Gastrocnemius medialis (tissue), 4 donors: ENCODE data around the gene IL36G. TPM values are rescaled to one million over a fixed set of nuclear protein-coding genes. Genes with fewer than 3 reads are reported as not detected.
"Not testable (repeated sequence)": the region's sequence is repeated elsewhere in the genome, so short reads cannot be mapped to it uniquely, and the experiment has no call there.

ENCODE experiments used
- ATAC-seq, 2 donors: fragments of 150-250 bp; one replicate each; pipeline ENCODE4 v1.9.1; 2016
- DNase-seq, 2 donors: peaks; one replicate each; pipeline ENCODE4 v3.0.0-alpha.2; 2019
- H3K27ac ChIP-seq, 4 donors: fragments of 200-600 bp; sonication (generic); 1 replicate in 1 of 4; 2 replicates in 3 of 4; pipeline ENCODE4 v1.5.1; 2016 to 2018; ENCODE audit warnings: mild to moderate bottlenecking in 2 of 4, moderate library complexity in 1 of 4
- H3K27me3 ChIP-seq, 3 donors: fragments of 200-600 bp; sonication (generic) in 2 of 3; 1 replicate in 1 of 3; 2 replicates in 2 of 3; pipeline versions ENCODE4 v1.5.1 to v1.6.0; 2016 to 2019; ENCODE audit warnings: mild to moderate bottlenecking in 1 of 3, moderate library complexity in 1 of 3
- H3K36me3 ChIP-seq, 2 donors: fragments of 200-600 bp; sonication (generic) in 1 of 2; one replicate each; pipeline ENCODE4 v1.5.1; 2017 to 2018
- H3K4me1 ChIP-seq, 2 donors: fragments of 200-600 bp; sonication (generic) in 1 of 2; one replicate each; pipeline ENCODE4 v1.5.1; 2016 to 2017; ENCODE audit warnings: mild to moderate bottlenecking in 2 of 2
- H3K4me3 ChIP-seq, 4 donors: fragments of 200-600 bp; sonication (generic) in 3 of 4; 1 replicate in 1 of 4; 2 replicates in 3 of 4; pipeline ENCODE4 v1.5.1; 2016 to 2019; ENCODE audit warnings: mild to moderate bottlenecking in 2 of 4
- H3K9me3 ChIP-seq, 3 donors: fragments of 200-600 bp; sonication (generic) in 2 of 3; 1 replicate in 1 of 3; 2 replicates in 2 of 3; pipeline ENCODE4 v1.5.1; 2016 to 2019
- CTCF ChIP-seq, 5 experiments: fragments of 450-650 bp in 3 of 5; fragments of 200-600 bp in 2 of 5; sonication (generic) in 2 of 5; IDR thresholded peaks in 4 of 5; conservative IDR thresholded peaks in 1 of 5; 1 replicate in 4 of 5; 2 replicates in 1 of 5; pipeline ENCODE4 v1.5.1; 2016 to 2019; ENCODE audit warnings: antibody characterized with exemption in 5 of 5, mild to moderate bottlenecking in 3 of 5, moderate library complexity in 3 of 5
- POLR2A ChIP-seq, 2 donors: fragments of 450-650 bp; IDR thresholded peaks; one replicate each; pipeline ENCODE4 v1.6.1; 2017; ENCODE audit warnings: antibody characterized with exemption in 2 of 2, mild to moderate bottlenecking in 2 of 2, moderate library complexity in 2 of 2
- in situ Hi-C, 4 donors: fragments of 200-750 bp; cut with MboI; loops; one replicate each; pipeline versions ENCODE4 v1.15.0 to v1.8.0; 2017; ENCODE audit warnings: low sequenced_read_pairs in 4 of 4
- intact Hi-C: fragments of 100-400 bp; cut with DNase I; formaldehyde crosslinking; loops from one replicate; pipeline ENCODE4 v1.15.1; 2023; ENCODE audit warnings: low total_unique reads
- total RNA-seq, 4 donors: library from RNA; depleted of rRNA; stranded (reverse); fragments of >200 nt; gene quantifications; one replicate each; pipeline versions ENCODE4 v1.1.0 to v1.2.3, GENCODE V29; 2016

IL36G gene
- total RNA-seq: not detected

- no peak within 1 kb of the TSS for H3K27ac ChIP-seq
- in situ Hi-C loops (no loop called here), intact Hi-C loops (no loop called here)
- no peak within 1 kb of the TSS for H3K4me3 ChIP-seq
- H3K36me3 ChIP-seq: no peaks in the 10 kb centered on the region
- H3K9me3 ChIP-seq: no peaks in the 10 kb centered on the region
- ATAC-seq (no peak), DNase-seq (no peak)
- H3K27me3 ChIP-seq: no peaks in the 10 kb centered on the region
- TF ChIP-seq POLR2A (IDR thresholded peaks at IDR 0.05) (no peak), CTCF (IDR thresholded peaks at IDR 0.05 in 4 of 5, conservative IDR thresholded peaks at IDR 0.05 in 1 of 5) (no peak)
- H3K4me1 ChIP-seq: no peaks in the 10 kb centered on the region
Observed at GRCh38 chr2:112977559-112978056, at the start of gene IL36G. Gene IL36G (plus strand): TSS chr2:112978006. CDS start chr2:112978639, 633 bp downstream.

GRCh38 chr2:112933261-112933660 is 44.5 kb upstream of the IL36G start:
- H3K9me3 ChIP-seq: no peaks in the 10 kb centered on the region
- H3K27ac ChIP-seq: no peak overlapping the region
- in situ Hi-C loops (loop anchor here in 1 of 4 donors (25.0 kb wide), 1 partner anchor 321 kb away; no protein-coding TSS in a partner anchor), intact Hi-C loops (no loop called here)
- H3K4me1 ChIP-seq: no peaks in the 10 kb centered on the region
- no peaks in the 10 kb centered on the region for H3K36me3 ChIP-seq
- no peaks in the 10 kb centered on the region for H3K27me3 ChIP-seq
- TF ChIP-seq CTCF (IDR thresholded peaks at IDR 0.05 in 4 of 5, conservative IDR thresholded peaks at IDR 0.05 in 1 of 5) (no peak), POLR2A (IDR thresholded peaks at IDR 0.05) (no peak)
- no peak overlapping the region for H3K4me3 ChIP-seq
- DNase-seq: no peak
- ATAC-seq: no peak

- H3K4me1 ChIP-seq, H3K36me3 ChIP-seq, intact Hi-C loops, H3K27me3 ChIP-seq, H3K27ac ChIP-seq, H3K4me3 ChIP-seq, ATAC-seq, DNase-seq, H3K9me3 ChIP-seq: not testable (repeated sequence)
- in situ Hi-C loops: loop anchor here in 1 of 4 donors (25.0 kb wide), 1 partner anchor 322 kb away; no protein-coding TSS in a partner anchor
Observed at GRCh38 chr2:112934117-112934516, 43.7 kb upstream of the IL36G start.

GRCh38 chr2:112936927-112937232 is 40.9 kb upstream of the IL36G start:
- Histone ChIP-seq H3K9me3 (no peaks in the 10 kb centered on the region), H3K27me3 (no peaks in the 10 kb centered on the region), H3K4me1 (no peaks in the 10 kb centered on the region), H3K27ac (no peak overlapping the region), H3K36me3 (no peaks in the 10 kb centered on the region), H3K4me3 (no peak overlapping the region)
- ATAC-seq (no peak), DNase-seq (no peak)
- in situ Hi-C loops: loop anchor here in 1 of 4 donors (25.0 kb wide), 1 partner anchor 325 kb away; no protein-coding TSS in a partner anchor
- TF ChIP-seq POLR2A (IDR thresholded peaks at IDR 0.05) (no peak), CTCF (IDR thresholded peaks at IDR 0.05 in 4 of 5, conservative IDR thresholded peaks at IDR 0.05 in 1 of 5) (no peak)
- intact Hi-C loops: no loop called here

GRCh38 chr2:112938904-112939303 is 38.9 kb upstream of the IL36G start:
- H3K27me3 ChIP-seq: no peaks in the 10 kb centered on the region
- H3K4me3 ChIP-seq: no peak overlapping the region
- no peaks in the 10 kb centered on the region for H3K36me3 ChIP-seq
- no peak for ATAC-seq
- TF ChIP-seq CTCF (IDR thresholded peaks at IDR 0.05 in 4 of 5, conservative IDR thresholded peaks at IDR 0.05 in 1 of 5) (no peak), POLR2A (IDR thresholded peaks at IDR 0.05) (no peak)
- DNase-seq: no peak
- intact Hi-C loops (no loop called here), in situ Hi-C loops (loop anchor here in 1 of 4 donors (25.0 kb wide), 1 partner anchor 327 kb away; no protein-coding TSS in a partner anchor)
- H3K27ac ChIP-seq: no peak overlapping the region
- no peaks in the 10 kb centered on the region for H3K9me3 ChIP-seq
- H3K4me1 ChIP-seq: no peaks in the 10 kb centered on the region
